C4-2B (cell line): Measurements from ENCODE around the gene PTPRD.

Experiments
- ZFX ChIP-seq: fragments of 450-650 bp; IDR thresholded peaks from 2 replicates; pipeline ENCODE4 v1.6.1; 2017
- TF ChIP-seq, protein P1 (sequence below): fragments of 450-650 bp; conservative IDR thresholded peaks from 2 replicates; pipeline ENCODE4 v1.5.1; 2017; ENCODE audit warnings: mild to moderate bottlenecking

DNA sequence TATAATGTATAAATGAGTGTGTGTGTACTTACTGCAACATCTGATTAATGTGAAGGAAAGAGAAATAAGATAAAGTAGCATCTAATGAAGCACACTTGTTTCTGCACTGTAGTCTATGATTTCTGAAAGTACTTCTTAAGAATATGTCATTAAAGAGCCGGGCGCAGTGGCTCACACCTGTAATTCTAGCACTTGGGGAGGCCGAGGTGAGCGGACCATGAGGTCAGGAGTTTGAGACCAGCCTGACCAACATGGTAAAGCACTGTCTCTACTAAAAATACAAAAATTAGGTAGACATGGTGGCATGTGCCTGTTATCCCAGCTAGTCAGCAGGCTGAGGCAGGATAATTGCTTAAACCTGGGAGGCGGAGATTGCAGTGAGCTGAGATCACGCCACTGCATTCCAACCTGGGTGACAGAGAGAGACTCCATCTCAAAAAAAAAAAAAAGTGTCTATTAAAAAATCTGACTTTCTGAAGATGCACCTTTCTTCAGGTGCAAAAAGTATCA is 556.9 kb downstream of the PTPRD start:
- TF ChIP-seq, protein P1, sequence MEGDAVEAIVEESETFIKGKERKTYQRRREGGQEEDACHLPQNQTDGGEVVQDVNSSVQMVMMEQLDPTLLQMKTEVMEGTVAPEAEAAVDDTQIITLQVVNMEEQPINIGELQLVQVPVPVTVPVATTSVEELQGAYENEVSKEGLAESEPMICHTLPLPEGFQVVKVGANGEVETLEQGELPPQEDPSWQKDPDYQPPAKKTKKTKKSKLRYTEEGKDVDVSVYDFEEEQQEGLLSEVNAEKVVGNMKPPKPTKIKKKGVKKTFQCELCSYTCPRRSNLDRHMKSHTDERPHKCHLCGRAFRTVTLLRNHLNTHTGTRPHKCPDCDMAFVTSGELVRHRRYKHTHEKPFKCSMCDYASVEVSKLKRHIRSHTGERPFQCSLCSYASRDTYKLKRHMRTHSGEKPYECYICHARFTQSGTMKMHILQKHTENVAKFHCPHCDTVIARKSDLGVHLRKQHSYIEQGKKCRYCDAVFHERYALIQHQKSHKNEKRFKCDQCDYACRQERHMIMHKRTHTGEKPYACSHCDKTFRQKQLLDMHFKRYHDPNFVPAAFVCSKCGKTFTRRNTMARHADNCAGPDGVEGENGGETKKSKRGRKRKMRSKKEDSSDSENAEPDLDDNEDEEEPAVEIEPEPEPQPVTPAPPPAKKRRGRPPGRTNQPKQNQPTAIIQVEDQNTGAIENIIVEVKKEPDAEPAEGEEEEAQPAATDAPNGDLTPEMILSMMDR = no peak
- no peak for TF ChIP-seq ZFX
